SH-SY5Y (cell line): ENCODE data around the gene ITPKC.

Experiments
- GATA2 ChIP-seq: IDR thresholded peaks from 2 replicates; pipeline ENCODE4 v1.6.1; 2011; ENCODE audit warnings: mild to moderate bottlenecking, low read depth, low read length
- GATA3 ChIP-seq: IDR thresholded peaks from 2 replicates; pipeline ENCODE4 v1.6.1; 2011; ENCODE audit warnings: low read depth, mild to moderate bottlenecking, low read length, moderate library complexity

DNA sequence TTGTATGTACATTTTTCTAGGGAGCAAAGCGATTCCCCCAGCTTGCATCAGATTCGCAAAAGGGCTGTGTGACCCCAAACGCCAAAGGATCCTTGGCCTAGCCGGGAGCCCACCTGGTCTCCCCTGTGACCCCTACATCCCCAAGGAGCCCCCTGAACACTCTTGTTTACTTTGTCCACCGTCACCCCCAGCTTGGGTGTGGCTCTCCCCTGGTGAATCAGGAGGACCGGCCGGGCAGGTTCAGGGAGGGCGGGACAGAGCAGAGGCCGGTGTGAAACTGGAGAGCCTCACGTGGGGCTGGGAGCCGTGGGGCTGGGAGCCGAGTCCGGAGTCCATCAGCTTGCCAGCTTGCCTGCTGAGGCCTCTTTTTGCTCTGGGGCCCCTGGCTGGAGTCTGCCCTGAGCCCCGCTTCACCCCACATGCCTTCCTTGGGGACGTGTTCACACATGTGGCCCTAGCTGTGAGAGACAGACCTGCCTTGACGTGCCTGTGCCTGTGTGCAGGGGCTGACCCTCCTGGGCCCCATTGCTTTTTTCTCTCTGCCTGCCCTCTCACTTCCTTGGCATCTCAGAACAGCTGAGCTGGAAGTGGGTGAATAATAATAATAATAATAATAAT, 2.0 kb downstream of the ITPKC start:
- TF ChIP-seq GATA2 (no peak), GATA3 (no peak)
